Activated CD4-positive, alpha-beta T cell treated with anti-CD3 and anti-CD28 coated beads, Interleukin-2, amount 10 ng/mL, durations not matched to agents 7 days and 5 days (primary cell): Measurements from ENCODE around the gene MORN5. TPM values are rescaled to one million over a fixed set of nuclear protein-coding genes. Genes with fewer than 3 reads are reported as not detected.

ENCODE experiments used
- CTCF ChIA-PET: fragments of 350-600 bp; sonication (Branson Sonifier 250); formaldehyde crosslinking; loops from one replicate; lab custom pipeline; 2021; ENCODE audit warnings: antibody characterized with exemption; lab: Charles Lee
- POLR2A ChIA-PET: fragments of 350-600 bp; sonication (Branson Sonifier 250); formaldehyde crosslinking; loops from one replicate; lab custom pipeline; 2021; ENCODE audit warnings: antibody characterized with exemption; lab: Charles Lee
- DNase-seq: peaks from one replicate; pipeline ENCODE4 v3.0.0-alpha.2; 2020
- H3K27ac Mint-ChIP-seq: one replicate; pipeline ENCODE4 v1.8.0; 2021; ENCODE audit warnings: mild to moderate bottlenecking, moderate library complexity, mixed read lengths
- H3K27me3 Mint-ChIP-seq: one replicate; pipeline ENCODE4 v1.8.0; 2021; ENCODE audit warnings: mixed read lengths
- H3K36me3 Mint-ChIP-seq: one replicate; pipeline ENCODE4 v1.8.0; 2021; ENCODE audit warnings: low read depth, mixed read lengths
- H3K4me1 Mint-ChIP-seq: one replicate; pipeline ENCODE4 v1.8.0; 2021; ENCODE audit warnings: mixed read lengths
- H3K4me3 Mint-ChIP-seq: one replicate; pipeline ENCODE4 v1.8.0; 2021; ENCODE audit warnings: mild to moderate bottlenecking, moderate library complexity, mixed read lengths
- H3K9me3 Mint-ChIP-seq: one replicate; pipeline ENCODE4 v1.8.0; 2021; ENCODE audit warnings: mixed read lengths
- microRNA-seq: library from miRNA; unstranded; fragments of <30 nt; microRNA quantifications from one replicate; pipeline ENCODE4 v1.2.0, GENCODE V29; 2021; ENCODE audit warnings: borderline microRNAs expressed, borderline replicate concordance
- total RNA-seq, 2 experiments: library from RNA; stranded (reverse); gene quantifications; one replicate each; pipeline ENCODE4 v1.2.3, GENCODE V29; 2021

MORN5 gene
- total RNA-seq, 2 experiments from 2014 or later, result not detected

DNA sequence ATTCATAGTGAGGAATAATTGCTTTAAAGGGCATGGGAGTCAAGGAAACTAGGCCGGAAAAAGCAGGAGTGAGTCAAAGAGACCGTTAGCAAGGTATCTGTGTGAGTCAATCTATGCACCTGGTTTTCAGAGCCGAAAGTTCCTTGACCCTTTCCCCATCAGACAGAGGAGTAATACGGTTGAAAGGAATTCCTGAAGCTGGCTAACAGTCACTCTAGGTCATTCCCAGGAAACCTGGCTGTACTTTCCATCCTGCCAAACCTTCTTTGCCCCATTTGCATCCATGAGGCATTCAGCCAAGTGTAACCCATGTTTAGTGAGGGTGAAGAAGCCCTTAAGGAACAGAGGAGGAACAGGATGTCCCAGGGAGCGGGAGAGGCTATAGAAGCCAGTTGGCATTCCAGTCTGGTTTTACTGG, 88.7 kb downstream of the MORN5 start:
- Mint-ChIP-seq H3K4me1 (no peaks in the 10 kb centered on the region), H3K27ac (no peak overlapping the region)

More for the DNA sequence above, 88.7 kb downstream of the MORN5 start:
- Mint-ChIP-seq H3K27me3 (no peaks in the 10 kb centered on the region), H3K36me3 (peaks cover 42% of the 10 kb centered on the region), H3K4me3 (no peak overlapping the region), H3K9me3 (no peaks in the 10 kb centered on the region)
- CTCF ChIA-PET, result interaction anchor here (0.7 kb wide), 1 partner anchor 59 kb away, joined by 7 read pairs; no protein-coding TSS in a partner anchor
- POLR2A ChIA-PET, result no interaction called here
- no peak for DNase-seq

Small RNA genes lying within 50 kb of the gene (microRNA-seq; reads per million reads assigned to microRNA genes)
- not detected for gene MIR4478

Other genes starting within 250 kb of the MORN5 start
- 1 to 10 TPM; 2.6 to 3.1 TPM for gene TTLL11, start 66.6 kb upstream of the MORN5 start, total RNA-seq
- 10 to 100 TPM; 33.7 to 35.9 TPM for gene NDUFA8, start 129 bp upstream of the MORN5 start, total RNA-seq
- gene LHX6, start 69.0 kb downstream of the MORN5 start, total RNA-seq, result not detected
- gene RBM18, start 104.9 kb downstream of the MORN5 start, total RNA-seq, result 10 to 100 TPM; 21.5 to 23.6 TPM
- gene MRRF, start 105.0 kb downstream of the MORN5 start, total RNA-seq, result 10 to 100 TPM; 34.1 to 35.4 TPM
- not detected for gene PTGS1, start 211.1 kb downstream of the MORN5 start, total RNA-seq